GM21360 (cell line): ENCODE results near the gene OR5I1.
"Not testable (repeated sequence)": the region's sequence is repeated elsewhere in the genome, so short reads cannot be mapped to it uniquely, and the experiment has no call there.

Experiments
- ATAC-seq: cut with Tn5 transposase; IDR thresholded peaks from one replicate; pipeline ENCODE4 v1.9.1; 2021; ENCODE audit warnings: mild to moderate bottlenecking, moderate library complexity; ENCODE audit not compliant: unreplicated experiment

Gene OR5I1

DNA sequence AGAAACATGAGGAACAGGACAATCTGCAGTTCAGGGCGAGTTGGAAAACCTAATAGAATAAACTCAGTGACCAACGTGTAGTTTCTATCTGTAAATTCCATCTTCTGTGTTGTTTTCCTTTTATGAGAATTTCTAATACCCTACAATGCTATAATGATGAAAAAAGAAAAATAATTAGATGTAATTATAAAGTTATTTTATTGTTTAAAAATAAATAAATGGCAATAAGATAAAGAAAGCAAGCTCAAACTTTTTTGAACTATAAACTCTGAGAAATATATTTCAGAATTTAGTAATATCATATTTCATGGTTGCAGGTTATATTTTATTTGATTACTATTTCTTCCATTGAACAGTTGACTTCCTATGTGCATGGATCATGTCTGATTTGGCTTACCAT is at the start of gene OR5I1:
Gene OR5I1, minus strand, starts transcription at position 101 of the 400 bp plus-strand sequence. Its CDS starts 0 bp downstream, at position 101.
- ATAC-seq, result no peak

DNA sequence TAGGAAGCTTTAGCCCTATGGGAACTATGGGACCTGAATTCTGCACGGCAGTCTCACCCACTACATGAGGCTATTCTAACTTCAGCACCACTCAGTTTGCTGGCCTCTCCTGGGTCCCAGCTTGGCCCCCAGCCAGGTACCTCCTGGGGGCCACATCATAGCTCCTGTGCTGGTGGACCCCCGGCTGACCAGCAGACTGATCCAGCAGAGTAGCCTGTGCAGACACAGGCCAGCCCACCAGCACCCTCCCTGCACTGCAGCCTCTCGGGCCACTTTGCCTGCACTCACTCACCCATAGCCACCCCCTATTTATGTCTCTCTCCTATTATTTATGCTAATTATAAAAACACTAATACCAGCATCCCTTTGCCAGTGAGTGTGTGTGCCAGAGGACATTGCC is 34.7 kb upstream of the OR5I1 start:
- no peak for ATAC-seq

DNA sequence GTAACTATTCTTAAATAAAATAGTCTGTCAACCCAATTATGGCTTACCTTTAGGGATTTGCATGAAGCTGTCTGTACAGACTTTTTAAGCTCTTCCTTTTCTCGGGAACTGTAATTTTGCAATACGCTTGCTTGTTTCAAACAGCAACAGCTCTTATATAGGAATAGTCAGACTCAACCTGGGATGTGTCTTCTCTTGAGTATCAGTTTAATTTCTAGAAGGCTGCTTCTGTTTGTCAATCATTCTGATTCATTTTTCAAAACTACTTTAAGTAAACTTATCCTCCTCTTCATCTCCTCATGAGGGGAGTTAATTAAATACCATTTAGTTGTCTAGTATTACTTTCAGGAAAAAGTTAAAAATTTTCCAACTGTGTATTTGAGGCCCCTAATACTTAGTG is 33.6 kb upstream of the OR5I1 start, which contains the start of gene OR10AG1:
Gene OR10AG1, minus strand, starts transcription at position 101 of the 400 bp plus-strand sequence. Its CDS starts 38 bp downstream, at position 63.
- no peak for ATAC-seq

DNA sequence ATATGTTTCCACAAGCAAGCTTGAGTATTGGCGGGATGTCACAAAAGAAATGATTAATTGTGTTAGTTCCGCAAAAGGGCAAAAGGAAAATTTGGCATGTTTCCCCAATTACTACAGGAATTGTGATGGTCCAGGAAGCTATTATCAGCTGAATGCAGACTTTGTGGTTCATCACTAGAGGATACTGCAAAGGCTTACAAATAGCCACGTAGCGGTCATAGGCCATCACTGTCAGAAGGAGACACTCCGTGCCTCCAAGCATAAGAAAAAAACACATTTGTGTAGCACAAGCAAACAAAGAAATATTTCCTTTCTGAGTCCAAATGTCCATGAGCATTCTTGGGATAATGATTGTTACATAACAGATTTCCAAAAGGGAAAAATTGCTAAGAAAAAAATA is 31.7 kb upstream of the OR5I1 start:
- ATAC-seq, result no peak

DNA sequence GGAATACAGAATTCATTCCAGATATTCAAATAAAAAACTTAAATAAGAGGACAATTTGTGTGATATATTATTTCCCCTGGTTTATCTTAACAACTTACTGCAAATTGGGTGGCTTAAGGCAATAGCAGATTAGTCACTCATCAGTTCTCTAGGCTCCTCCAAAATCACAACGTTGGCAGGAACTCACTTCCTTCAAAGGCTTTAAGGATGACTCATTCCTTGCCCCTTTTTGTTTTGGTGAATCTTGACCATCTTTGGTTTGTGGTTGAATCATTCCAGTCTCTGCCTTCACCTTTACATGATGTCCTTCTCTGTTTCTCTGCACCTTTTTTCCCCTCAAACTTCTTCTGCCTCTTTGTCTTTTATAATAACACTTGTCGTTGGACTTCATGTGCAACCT is 30.2 kb upstream of the OR5I1 start:
- no peak for ATAC-seq

DNA sequence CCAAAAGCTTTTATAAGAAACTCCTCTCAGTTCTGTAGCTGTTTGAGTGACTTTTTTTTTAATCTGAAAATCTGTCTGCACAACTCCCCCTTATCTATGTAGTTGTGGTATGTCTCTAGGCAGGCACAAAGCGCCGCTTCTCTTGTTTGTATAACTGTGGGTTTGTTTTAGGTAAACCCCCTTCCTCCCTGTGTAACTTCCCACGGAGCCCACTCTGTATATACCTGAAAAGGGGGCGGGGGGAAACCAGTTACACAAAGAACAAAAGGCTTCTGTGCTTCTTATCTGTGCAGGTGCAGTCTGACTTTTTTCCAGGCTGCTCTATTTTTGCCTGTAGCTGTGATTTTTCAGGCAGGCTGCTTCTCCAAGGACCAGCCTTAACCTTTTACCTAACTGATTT is 20.3 kb upstream of the OR5I1 start:
- ATAC-seq, result no peak

DNA sequence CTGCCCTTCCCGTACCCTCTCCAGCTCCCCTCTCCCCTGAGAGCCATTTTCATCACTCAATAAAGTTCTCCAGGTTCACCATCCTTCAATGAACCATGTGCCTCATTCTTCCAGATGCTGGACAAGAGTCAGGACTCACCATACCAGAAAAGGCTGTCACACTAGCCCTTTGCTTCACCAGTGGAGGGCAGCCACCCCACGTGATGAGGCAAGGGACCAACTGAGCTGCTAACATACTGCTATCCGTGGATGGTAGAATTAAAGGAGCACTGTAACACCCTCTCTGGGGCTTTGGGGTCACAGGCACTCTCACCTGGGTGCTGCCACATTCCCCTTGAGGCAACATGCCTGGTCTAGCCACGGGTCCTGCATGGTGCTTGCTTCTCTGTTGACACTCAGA is 13.1 kb upstream of the OR5I1 start:
- no peak for ATAC-seq

DNA sequence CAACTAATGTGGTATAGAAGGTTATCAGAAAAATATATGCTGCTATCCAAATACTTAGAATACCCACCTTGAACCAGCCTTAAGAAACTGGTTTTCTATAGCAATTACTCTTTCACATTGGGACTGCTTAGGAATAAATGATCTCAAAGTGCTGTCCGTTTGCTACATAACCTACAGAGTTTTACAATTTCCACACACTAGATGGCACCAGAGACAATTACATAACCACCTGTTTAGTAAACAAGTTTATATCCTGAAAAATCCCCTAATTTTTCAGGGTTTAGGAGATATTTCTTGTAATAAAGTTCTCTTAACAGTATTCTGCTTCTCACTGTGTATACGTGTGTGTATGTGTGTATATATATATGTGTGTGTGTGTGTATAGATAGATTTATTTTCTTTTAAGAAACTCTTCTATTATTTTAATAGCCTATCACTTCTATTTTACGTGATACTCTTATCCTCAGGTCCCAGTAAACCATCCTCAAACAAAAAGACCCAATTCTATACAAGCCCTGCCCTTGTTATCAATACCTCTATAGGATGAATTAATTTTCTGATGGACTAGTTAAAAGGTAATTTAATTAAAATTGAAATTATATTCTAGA is 6.7 kb upstream of the OR5I1 start:
- no peak for ATAC-seq

DNA sequence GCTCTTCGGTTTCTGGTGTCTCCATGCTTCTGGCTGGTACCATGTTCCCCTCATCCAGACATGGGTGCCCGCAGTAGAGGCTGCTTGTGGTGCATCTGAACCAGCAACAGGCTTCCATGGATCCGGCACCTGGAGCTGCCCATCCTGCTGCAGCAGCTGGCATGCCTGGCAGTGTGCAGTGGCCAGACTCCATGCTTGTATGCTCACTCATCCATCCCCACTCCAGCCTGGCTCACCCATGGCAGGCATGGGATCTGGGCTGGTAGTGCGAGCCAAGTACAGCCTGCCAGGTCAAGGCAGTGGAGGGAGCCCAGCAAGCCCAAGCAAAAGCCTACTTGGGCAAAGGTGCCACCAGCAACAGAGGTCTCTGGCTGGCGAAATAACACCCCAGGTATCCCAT is 15.7 kb downstream of the OR5I1 start:
- no peak for ATAC-seq

DNA sequence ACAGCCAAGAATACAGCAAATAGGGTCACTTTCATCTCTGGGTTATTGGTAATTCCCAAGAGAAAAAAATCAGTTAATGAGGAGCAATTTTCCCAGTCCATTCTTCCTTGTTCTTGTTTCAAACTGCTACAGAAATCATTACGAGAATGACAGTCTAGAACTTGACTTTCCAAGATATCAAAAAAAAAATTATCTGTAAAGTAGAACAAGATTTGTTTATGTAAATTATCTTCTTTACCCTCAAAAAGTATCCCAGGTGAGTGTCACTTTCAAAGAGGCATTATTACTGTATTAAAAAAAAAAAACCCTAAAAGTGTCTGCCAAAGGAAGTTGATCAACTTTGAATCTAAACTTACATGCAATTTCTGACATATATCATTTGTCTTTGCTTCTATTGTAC is 21.7 kb downstream of the OR5I1 start, which contains the start of gene OR5W2:
Gene OR5W2, minus strand, starts transcription at position 101 of the 400 bp plus-strand sequence. Its CDS starts 0 bp downstream, at position 101.
- no peak for ATAC-seq

DNA sequence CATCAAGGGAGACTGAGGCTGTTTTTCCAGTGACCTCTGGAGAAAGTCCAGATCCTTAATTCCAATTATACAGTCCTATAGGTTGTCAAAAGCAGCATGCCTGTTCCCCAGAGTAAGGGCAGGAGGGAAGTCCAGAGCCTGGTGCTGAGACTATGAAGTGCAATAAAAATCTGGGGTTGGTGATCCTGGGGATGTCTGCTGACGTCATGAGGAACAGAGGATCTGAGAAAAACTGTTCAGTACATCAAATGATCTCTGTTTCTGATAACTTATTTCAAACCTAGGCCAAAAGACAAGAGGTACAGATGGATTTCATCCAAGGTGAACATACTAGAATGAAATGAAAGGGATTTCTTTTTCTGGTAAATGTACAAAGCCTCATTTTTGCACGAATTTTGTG is 33.9 kb downstream of the OR5I1 start:
- no peak for ATAC-seq

DNA sequence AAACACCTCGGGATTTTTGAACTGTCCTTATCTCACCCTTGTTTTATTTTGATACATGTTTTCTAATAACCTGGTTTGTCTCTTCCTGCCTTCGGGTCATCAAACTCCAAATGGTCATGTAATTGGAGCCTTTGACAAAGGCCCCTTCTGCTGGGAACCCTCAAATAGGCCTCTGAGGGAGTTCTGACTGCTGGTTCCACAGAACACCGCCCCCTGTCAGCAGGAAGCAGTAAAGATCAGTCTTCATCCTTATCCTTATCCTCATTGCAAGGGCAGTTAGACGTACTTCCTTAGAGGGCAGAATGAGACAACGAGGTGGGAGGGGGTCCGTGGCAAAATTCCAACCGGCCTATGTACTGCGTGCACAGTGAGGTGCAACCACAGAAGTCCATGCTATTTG is 41.0 kb downstream of the OR5I1 start:
- ATAC-seq, result no peak

DNA sequence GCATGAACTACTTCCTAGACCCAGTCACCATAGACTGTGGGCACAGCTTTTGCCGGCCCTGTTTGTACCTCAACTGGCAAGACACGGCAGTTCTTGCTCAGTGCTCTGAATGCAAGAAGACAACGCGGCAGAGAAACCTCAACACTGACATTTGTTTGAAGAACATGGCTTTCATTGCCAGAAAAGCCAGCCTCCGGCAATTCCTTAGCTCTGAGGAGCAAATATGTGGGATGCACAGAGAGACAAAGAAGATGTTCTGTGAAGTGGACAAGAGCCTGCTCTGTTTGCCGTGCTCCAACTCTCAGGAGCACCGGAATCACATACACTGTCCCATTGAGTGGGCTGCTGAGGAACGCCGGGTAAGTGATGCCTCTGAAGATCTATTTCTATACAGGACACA is 50.7 kb downstream of the OR5I1 start:
- ATAC-seq, result not testable (repeated sequence)
